ENCODE results near the gene KNL1. TPM values are rescaled to one million over a fixed set of nuclear protein-coding genes. Genes with fewer than 3 reads are reported as not detected.

Gene KNL1
- total and polyA plus RNA-seq, 2 of the 8 experiments (the other 6 are each of a cell fraction or from before 2014, with no cell fraction given): 4.4 to 22.5 TPM

DNA sequence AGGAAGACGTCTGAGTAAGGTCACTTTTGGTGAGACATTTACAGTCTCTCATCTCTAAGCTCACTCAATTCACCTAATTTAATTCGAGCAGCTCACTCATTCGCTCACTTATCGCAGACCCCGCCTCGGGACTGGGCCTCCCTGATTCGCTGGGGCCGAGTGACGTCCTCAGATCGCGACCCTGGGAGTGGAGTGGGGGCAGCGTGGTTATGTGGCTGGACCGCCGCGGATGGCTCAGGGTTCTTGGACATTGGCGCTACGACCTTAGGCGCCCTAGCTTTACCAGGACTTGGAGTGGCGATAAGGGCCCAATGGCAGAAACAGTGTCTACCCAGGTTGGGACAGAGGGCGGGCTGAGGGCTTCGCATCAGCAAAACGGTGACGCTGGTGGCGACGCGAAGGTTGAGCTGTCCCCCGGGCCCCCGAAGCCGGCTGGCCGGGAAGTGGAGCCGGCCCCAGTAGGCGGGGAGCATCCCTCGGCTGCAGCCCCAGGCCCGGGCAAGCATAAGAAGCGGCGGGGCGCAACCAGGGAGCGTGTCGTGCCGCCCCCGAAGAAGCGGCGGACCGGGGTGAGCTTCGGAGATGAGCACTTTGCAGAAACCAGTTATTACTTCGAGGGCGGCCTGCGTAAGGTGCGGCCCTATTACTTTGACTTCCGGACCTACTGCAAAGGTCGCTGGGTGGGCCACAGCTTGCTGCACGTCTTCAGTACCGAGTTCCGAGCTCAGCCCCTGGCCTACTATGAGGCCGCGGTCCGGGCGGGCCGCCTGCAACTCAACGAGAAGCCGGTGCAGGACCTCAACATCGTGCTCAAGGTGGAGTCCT, 24.7 kb upstream of the KNL1 start, which contains the start of gene RPUSD2 (continued):
- TF ChIP-seq, protein P1, sequence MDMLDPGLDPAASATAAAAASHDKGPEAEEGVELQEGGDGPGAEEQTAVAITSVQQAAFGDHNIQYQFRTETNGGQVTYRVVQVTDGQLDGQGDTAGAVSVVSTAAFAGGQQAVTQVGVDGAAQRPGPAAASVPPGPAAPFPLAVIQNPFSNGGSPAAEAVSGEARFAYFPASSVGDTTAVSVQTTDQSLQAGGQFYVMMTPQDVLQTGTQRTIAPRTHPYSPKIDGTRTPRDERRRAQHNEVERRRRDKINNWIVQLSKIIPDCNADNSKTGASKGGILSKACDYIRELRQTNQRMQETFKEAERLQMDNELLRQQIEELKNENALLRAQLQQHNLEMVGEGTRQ (IDR thresholded peaks at IDR 0.05; ENCODE audit: low read length): no peak
- TF ChIP-seq KDM4A (IDR thresholded peaks at IDR 0.05; ENCODE audit: low read depth, low read length, severe bottlenecking): peak; percentile 93
- no peak for TF ChIP-seq MAFK (IDR thresholded peaks at IDR 0.05; ENCODE audit: low read depth, low read length)
- peak; percentile 34 for TF ChIP-seq TAF7 (optimal IDR thresholded peaks at IDR 0.05; ENCODE audit: borderline replicate concordance, low read depth, low read length)
- TF ChIP-seq HDAC2 (IDR thresholded peaks at IDR 0.05; ENCODE audit: borderline replicate concordance in 1 of 2, low read depth in 2 of 2, low read length in 2 of 2): peak in 1 of 2 experiments; percentile 91; a peak in 2 of 4 replicates
- peak; percentile 83 for TF ChIP-seq TAF1 (IDR thresholded peaks at IDR 0.05; ENCODE audit: low read depth, low read length)
- TF ChIP-seq TBP (IDR thresholded peaks at IDR 0.05; ENCODE audit: low read depth, low read length): peak; percentile 88
- peak; percentile 93 for TF ChIP-seq KDM5A (IDR thresholded peaks at IDR 0.05; ENCODE audit: low read length)
- TF ChIP-seq, protein P2, sequence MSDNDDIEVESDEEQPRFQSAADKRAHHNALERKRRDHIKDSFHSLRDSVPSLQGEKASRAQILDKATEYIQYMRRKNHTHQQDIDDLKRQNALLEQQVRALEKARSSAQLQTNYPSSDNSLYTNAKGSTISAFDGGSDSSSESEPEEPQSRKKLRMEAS (IDR thresholded peaks at IDR 0.05): peak; percentile 96
- TF ChIP-seq, protein P3, sequence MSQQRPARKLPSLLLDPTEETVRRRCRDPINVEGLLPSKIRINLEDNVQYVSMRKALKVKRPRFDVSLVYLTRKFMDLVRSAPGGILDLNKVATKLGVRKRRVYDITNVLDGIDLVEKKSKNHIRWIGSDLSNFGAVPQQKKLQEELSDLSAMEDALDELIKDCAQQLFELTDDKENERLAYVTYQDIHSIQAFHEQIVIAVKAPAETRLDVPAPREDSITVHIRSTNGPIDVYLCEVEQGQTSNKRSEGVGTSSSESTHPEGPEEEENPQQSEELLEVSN (IDR thresholded peaks at IDR 0.05): no peak
- TF ChIP-seq RAD21 (IDR thresholded peaks at IDR 0.05 in 1 of 2, conservative IDR thresholded peaks at IDR 0.05 in 1 of 2; ENCODE audit: low read depth in 2 of 2, low read length in 2 of 2): no peak
- TF ChIP-seq, protein P4, sequence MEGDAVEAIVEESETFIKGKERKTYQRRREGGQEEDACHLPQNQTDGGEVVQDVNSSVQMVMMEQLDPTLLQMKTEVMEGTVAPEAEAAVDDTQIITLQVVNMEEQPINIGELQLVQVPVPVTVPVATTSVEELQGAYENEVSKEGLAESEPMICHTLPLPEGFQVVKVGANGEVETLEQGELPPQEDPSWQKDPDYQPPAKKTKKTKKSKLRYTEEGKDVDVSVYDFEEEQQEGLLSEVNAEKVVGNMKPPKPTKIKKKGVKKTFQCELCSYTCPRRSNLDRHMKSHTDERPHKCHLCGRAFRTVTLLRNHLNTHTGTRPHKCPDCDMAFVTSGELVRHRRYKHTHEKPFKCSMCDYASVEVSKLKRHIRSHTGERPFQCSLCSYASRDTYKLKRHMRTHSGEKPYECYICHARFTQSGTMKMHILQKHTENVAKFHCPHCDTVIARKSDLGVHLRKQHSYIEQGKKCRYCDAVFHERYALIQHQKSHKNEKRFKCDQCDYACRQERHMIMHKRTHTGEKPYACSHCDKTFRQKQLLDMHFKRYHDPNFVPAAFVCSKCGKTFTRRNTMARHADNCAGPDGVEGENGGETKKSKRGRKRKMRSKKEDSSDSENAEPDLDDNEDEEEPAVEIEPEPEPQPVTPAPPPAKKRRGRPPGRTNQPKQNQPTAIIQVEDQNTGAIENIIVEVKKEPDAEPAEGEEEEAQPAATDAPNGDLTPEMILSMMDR (IDR thresholded peaks at IDR 0.05; ENCODE audit: control extremely low read depth in 1 of 3, insufficient read depth in 1 of 3, low read depth in 1 of 3, low read length in 3 of 3): 0 out of 4 replicates have a peak, but pooled peaks of 1 of the 3 experiments have one; percentile 1
- peak; percentile 99 for TF ChIP-seq CREB1 (IDR thresholded peaks at IDR 0.05)

All from H1 (cell line).